ENCODE measurements around the gene CELF2. TPM values are rescaled to one million over a fixed set of nuclear protein-coding genes. Genes with fewer than 3 reads are reported as not detected.

Gene CELF2
- total RNA-seq, 1 experiment from 2014 or later, result 28.7 TPM

DNA sequence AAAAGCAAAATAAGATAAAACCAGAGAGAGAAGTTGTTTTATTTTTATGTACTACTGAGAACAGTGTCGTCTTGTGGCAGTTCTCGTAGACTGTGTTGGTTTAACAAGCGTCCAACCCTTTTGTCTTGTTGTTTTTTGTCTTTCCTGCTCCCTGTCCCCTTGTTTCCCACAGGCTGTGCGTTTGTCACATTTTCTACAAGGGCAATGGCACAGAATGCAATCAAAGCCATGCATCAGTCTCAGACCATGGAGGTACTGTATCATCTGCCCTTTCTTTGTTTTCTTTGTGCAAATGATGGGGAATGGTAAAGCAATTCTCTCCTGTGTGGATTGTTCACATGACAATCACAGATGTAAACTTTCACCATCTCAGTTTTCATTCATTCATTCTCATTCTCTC, 248.8 kb downstream of the CELF2 start:
- Histone ChIP-seq H2AFZ (ENCODE audit: low read length) (no peak overlapping the region), H4K8ac (replicated peaks; ENCODE audit: insufficient read length, low read depth, low read length) (no peak overlapping the region), H3K27ac (ENCODE audit: insufficient read length, low read depth, low read length) (no peak overlapping the region), H3K23ac (ENCODE audit: insufficient read length, low read depth, low read length) (no peak overlapping the region), H4K20me1 (ENCODE audit: control insufficient read depth, insufficient read depth, insufficient read length) (no peaks in the 10 kb centered on the region), H3K9ac (ENCODE audit: extremely low read depth, insufficient read length, low read length) (no peak overlapping the region), H3K56ac (ENCODE audit: insufficient read length, low read depth, low read length) (no peak overlapping the region), H2BK5ac (ENCODE audit: insufficient read length, low read length) (no peak overlapping the region), H3K4me1 (ENCODE audit: insufficient read depth, low read length) (no peaks in the 10 kb centered on the region; the same call in 1 of the 2 replicates), H3K79me2 (ENCODE audit: insufficient read depth, low read length) (no peaks in the 10 kb centered on the region), H4K91ac (ENCODE audit: insufficient read length, low read depth, low read length) (no peak overlapping the region), H3K14ac (ENCODE audit: insufficient read depth, low read length) (no peak overlapping the region), H2BK20ac (ENCODE audit: low read depth, low read length, poor library complexity, severe bottlenecking) (no peak overlapping the region), H2BK15ac (ENCODE audit: low read depth, low read length) (no peak overlapping the region), H3K9me3 (ENCODE audit: control insufficient read depth, low read depth, low read length) (no peaks in the 10 kb centered on the region), H4K5ac (ENCODE audit: insufficient read length, low read depth, low read length) (no peak overlapping the region), H3K4ac (ENCODE audit: low read depth, low read length) (no peak overlapping the region), H3K27me3 (ENCODE audit: insufficient read depth, low read length) (no peaks in the 10 kb centered on the region), H3T11ph (ENCODE audit: low read length) (no peak overlapping the region), H2BK12ac (ENCODE audit: insufficient read length, low read depth, low read length) (no peak overlapping the region), H2BK120ac (ENCODE audit: low read depth, low read length, poor library complexity, severe bottlenecking) (no peak overlapping the region), H3K23me2 (ENCODE audit: insufficient read length, low read depth, low read length, poor library complexity, severe bottlenecking) (no peaks in the 10 kb centered on the region), H3K18ac (ENCODE audit: insufficient read length, low read depth, low read length) (no peak overlapping the region), H3K79me1 (ENCODE audit: insufficient read depth, low read depth, low read length, poor library complexity, severe bottlenecking) (no peaks in the 10 kb centered on the region), H3K4me2 (ENCODE audit: insufficient read depth, insufficient read length, low read length) (no peak overlapping the region), H2AK5ac (ENCODE audit: insufficient read length, low read length) (no peak overlapping the region)
- DNase-seq, result no peak
- H3K4me1 Mint-ChIP-seq, result peaks cover 20 to 47% of the 10 kb centered on the region in 2 experiments
- H3K36me3 Mint-ChIP-seq (ENCODE audit: insufficient read depth in 1 of 3, low read depth in 3 of 3), result peaks cover 0 to 14% (median 4%) of the 10 kb centered on the region in 3 experiments; a peak in 2 of 7 replicates
- H3K9me3 Mint-ChIP-seq, result no peaks in the 10 kb centered on the region; a peak in 1 of 5 replicates
- TF ChIP-seq, protein P1, sequence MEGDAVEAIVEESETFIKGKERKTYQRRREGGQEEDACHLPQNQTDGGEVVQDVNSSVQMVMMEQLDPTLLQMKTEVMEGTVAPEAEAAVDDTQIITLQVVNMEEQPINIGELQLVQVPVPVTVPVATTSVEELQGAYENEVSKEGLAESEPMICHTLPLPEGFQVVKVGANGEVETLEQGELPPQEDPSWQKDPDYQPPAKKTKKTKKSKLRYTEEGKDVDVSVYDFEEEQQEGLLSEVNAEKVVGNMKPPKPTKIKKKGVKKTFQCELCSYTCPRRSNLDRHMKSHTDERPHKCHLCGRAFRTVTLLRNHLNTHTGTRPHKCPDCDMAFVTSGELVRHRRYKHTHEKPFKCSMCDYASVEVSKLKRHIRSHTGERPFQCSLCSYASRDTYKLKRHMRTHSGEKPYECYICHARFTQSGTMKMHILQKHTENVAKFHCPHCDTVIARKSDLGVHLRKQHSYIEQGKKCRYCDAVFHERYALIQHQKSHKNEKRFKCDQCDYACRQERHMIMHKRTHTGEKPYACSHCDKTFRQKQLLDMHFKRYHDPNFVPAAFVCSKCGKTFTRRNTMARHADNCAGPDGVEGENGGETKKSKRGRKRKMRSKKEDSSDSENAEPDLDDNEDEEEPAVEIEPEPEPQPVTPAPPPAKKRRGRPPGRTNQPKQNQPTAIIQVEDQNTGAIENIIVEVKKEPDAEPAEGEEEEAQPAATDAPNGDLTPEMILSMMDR (conservative IDR thresholded peaks at IDR 0.05), result no peak
- H3K27me3 Mint-ChIP-seq (ENCODE audit: low read depth), result no peaks in the 10 kb centered on the region
- WGBS (ENCODE audit: extremely low coverage, insufficient read length, low lambda C conversion rate), result no CpG with 5 or more reads among the region's 4 CpGs
- H3K4me3 Mint-ChIP-seq, result no peak overlapping the region
- peak overlapping the region in 2 of 3 experiments; percentile 19 to 50; a peak in 2 of 7 replicates for H3K27ac Mint-ChIP-seq
